OCI-LY1 (cell line): ENCODE data around the gene SAP30BP.

ENCODE experiments used
- CTCF ChIP-seq: fragments of 200-600 bp; sonication (generic), shearing (Covaris generic); IDR thresholded peaks from 2 replicates; pipeline ENCODE4 v1.5.1; 2017; ENCODE audit warnings: mild to moderate bottlenecking, antibody characterized with exemption, low read length, moderate library complexity, mixed read lengths
- EZH2 ChIP-seq: fragments of 200-600 bp; sonication (generic), shearing (Covaris generic); IDR thresholded peaks from 2 replicates; pipeline ENCODE4 v1.8.0; 2017; ENCODE audit warnings: borderline replicate concordance, mixed run types, mild to moderate bottlenecking, antibody characterized with exemption, low read length, moderate library complexity, mixed read lengths

- no peak for TF ChIP-seq CTCF
- no peak for TF ChIP-seq EZH2
These were observed 27.8 kb upstream of the SAP30BP start for GRCh38 chr17:75639327-75639726.
